Colonic mucosa (tissue), 4 donors: ENCODE measurements around the gene AMZ1. TPM values are rescaled to one million over a fixed set of nuclear protein-coding genes. Genes with fewer than 3 reads are reported as not detected.

Experiments used
- DNase-seq: peaks from one replicate; pipeline ENCODE4 v3.0.0-alpha.2; 2020
- H3K27ac ChIP-seq: fragments of 200-600 bp; one replicate; pipeline ENCODE4 v1.8.0; 2021
- H3K27me3 ChIP-seq: fragments of 200-600 bp; one replicate; pipeline ENCODE4 v1.8.0; 2021
- H3K36me3 ChIP-seq: fragments of 200-600 bp; one replicate; pipeline ENCODE4 v1.8.0; 2021
- H3K4me1 ChIP-seq: fragments of 200-600 bp; one replicate; pipeline ENCODE4 v1.8.0; 2021; ENCODE audit warnings: mild to moderate bottlenecking
- H3K4me3 ChIP-seq: fragments of 200-600 bp; one replicate; pipeline ENCODE4 v1.8.0; 2021
- H3K9ac ChIP-seq, 2 donors: one replicate each; pipeline ENCODE4 v1.7.0; 2013; ENCODE audit warnings: control low read depth in 2 of 2, low read depth in 2 of 2, low read length in 2 of 2
- H3K9me3 ChIP-seq: fragments of 200-600 bp; one replicate; pipeline ENCODE4 v1.8.0; 2021
- CTCF ChIP-seq: fragments of 200-600 bp; IDR thresholded peaks from one replicate; pipeline ENCODE4 v1.8.0; 2022; ENCODE audit warnings: antibody characterized with exemption, mild to moderate bottlenecking
- intact Hi-C: fragments of 100-400 bp; cut with DNase I; formaldehyde crosslinking; loops from one replicate; pipeline ENCODE4 v1.14.1; 2022
- total RNA-seq, 2 donors: library from RNA; stranded (reverse); fragmentation: NEBNext Ultra II Directional in 1 of 2; extraction: Animal tissue kit (Norgen Biotek cat#: 25700) in 1 of 2; gene quantifications; one replicate each; pipeline ENCODE4 v1.2.1, GENCODE V29; 2021
- donor health status: healthy.
- donor health status: DM: no; HTN: no; CAD: no.
- donor health status: DM: no; HTN: no; CAD: no.

AMZ1 gene
- total RNA-seq, 2 donors from 2014 or later, result 0.08 TPM; not detected in 1

- H3K27ac ChIP-seq, result no peak overlapping the region
- H3K9me3 ChIP-seq, result no peaks in the 10 kb centered on the region
- H3K4me3 ChIP-seq, result no peak overlapping the region
- no peaks in the 10 kb centered on the region for H3K27me3 ChIP-seq
- no peak overlapping the region for H3K9ac ChIP-seq
- no peak for TF ChIP-seq CTCF
- intact Hi-C loops, result no loop called here
- H3K36me3 ChIP-seq, result no peaks in the 10 kb centered on the region
- H3K4me1 ChIP-seq, result no peaks in the 10 kb centered on the region
- DNase-seq, result no peak
Measured at GRCh38 chr7:2708547-2709310, 20.7 kb downstream of the AMZ1 start.

- peak; percentile 76 for DNase-seq
- Histone ChIP-seq H3K4me3 (no peak overlapping the region), H3K27ac (no peak overlapping the region), H3K27me3 (no peaks in the 10 kb centered on the region), H3K4me1 (no peaks in the 10 kb centered on the region), H3K36me3 (no peaks in the 10 kb centered on the region), H3K9ac (peak overlapping the region; percentile 30 to 38), H3K9me3 (no peaks in the 10 kb centered on the region)
- TF ChIP-seq CTCF, result peak; percentile 91
- intact Hi-C loops, result no loop called here
Measured at GRCh38 chr7:2709553-2710285, 21.7 kb downstream of the AMZ1 start.

- H3K27ac ChIP-seq, result no peak overlapping the region
- DNase-seq, result no peak
- TF ChIP-seq CTCF, result no peak
Measured at GRCh38 chr7:2710286-2710655, 22.3 kb downstream of the AMZ1 start.

GRCh38 chr7:2710901-2711551 is 23.0 kb downstream of the AMZ1 start:
- TF ChIP-seq CTCF, result no peak
- no peak for DNase-seq
- intact Hi-C loops, result no loop called here
- Histone ChIP-seq H3K4me1 (no peaks in the 10 kb centered on the region), H3K36me3 (no peaks in the 10 kb centered on the region), H3K27me3 (no peaks in the 10 kb centered on the region), H3K9ac (no peak overlapping the region), H3K9me3 (no peaks in the 10 kb centered on the region), H3K4me3 (no peak overlapping the region), H3K27ac (no peak overlapping the region)

More at GRCh38 chr7:2710286-2710655, 22.3 kb downstream of the AMZ1 start:
- Histone ChIP-seq H3K9me3 (no peaks in the 10 kb centered on the region), H3K4me3 (no peak overlapping the region), H3K27me3 (no peaks in the 10 kb centered on the region), H3K4me1 (no peaks in the 10 kb centered on the region), H3K36me3 (no peaks in the 10 kb centered on the region), H3K9ac (peak overlapping the region in 1 of 2 donors; percentile 38)
- intact Hi-C loops, result no loop called here

GRCh38 chr7:2711895-2712675 is 24.1 kb downstream of the AMZ1 start:
- no peaks in the 10 kb centered on the region for H3K27me3 ChIP-seq
- no peak overlapping the region for H3K9ac ChIP-seq
- no peak overlapping the region for H3K4me3 ChIP-seq
- intact Hi-C loops, result no loop called here
- DNase-seq, result no peak
- no peaks in the 10 kb centered on the region for H3K9me3 ChIP-seq
- no peak for TF ChIP-seq CTCF
- H3K4me1 ChIP-seq, result peaks cover 6% of the 10 kb centered on the region
- no peaks in the 10 kb centered on the region for H3K36me3 ChIP-seq
- H3K27ac ChIP-seq, result no peak overlapping the region
